GM18499 (cell line): ENCODE data around the gene PIGB.
"Not testable (repeated sequence)": the region's sequence is repeated elsewhere in the genome, so short reads cannot be mapped to it uniquely, and the experiment has no call there.

Experiments
- ATAC-seq: cut with Tn5 transposase; IDR thresholded peaks from one replicate; pipeline ENCODE4 v1.9.1; 2021; ENCODE audit warnings: moderate number of reproducible peaks; ENCODE audit not compliant: insufficient read depth, unreplicated experiment

The PIGB gene

GRCh38 chr15:55290528-55291057, 28.4 kb upstream of the PIGB start:
- peak; percentile 60 for ATAC-seq

- no peak for ATAC-seq
These were observed 21.7 kb upstream of the PIGB start for GRCh38 chr15:55297315-55297714.

DNA sequence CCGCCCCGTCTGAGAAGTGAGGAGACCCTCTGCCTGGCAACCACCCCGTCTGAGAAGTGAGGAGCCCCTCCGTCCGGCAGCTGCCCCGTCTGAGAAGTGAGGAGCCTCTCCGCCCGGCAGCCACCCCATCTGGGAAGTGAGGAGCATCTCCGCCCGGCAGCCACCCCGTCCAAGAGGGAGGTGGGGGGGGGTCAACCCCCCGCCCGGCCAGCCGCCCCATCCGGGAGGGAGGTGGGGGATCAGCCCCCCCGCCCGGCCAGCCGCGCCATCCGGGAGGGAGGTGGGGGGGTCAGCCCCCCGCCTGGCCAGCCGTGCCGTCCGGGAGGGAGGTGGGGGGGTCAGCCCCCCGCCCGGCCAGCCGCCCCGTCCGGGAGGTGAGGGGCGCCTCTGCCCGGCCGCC, 16.2 kb upstream of the PIGB start:
- not testable (repeated sequence) for ATAC-seq

- peak; percentile 37 for ATAC-seq
These were observed 665 bp downstream of the PIGB start for GRCh38 chr15:55319537-55320237.

GRCh38 chr15:55320238-55320550, 1.2 kb downstream of the PIGB start:
- no peak for ATAC-seq

GRCh38 chr15:55320963-55321362, 1.9 kb downstream of the PIGB start:
- ATAC-seq = no peak

DNA sequence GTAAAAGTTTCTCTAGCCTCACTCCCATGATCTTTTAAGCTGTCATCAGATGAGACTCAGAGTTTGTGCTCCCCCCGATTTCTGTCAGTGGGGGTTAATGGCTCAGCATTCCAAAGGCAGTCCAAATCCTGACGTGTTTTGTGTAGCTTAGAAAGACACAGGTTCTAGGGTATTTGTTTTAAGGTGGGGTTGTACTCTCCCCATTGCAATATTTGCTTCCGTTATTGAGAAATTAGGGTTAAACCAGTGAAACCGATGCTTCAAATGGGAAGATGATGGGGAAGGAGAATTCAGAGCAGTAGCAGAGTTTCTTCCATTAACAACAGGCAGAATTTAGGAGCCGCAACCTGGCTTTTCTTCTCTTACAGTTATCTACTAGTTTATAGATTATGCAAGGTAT, 3.4 kb downstream of the PIGB start:
- ATAC-seq = no peak

GRCh38 chr15:55327387-55327786, 8.4 kb downstream of the PIGB start:
- ATAC-seq = no peak

- no peak for ATAC-seq
These were observed 15.3 kb downstream of the PIGB start for GRCh38 chr15:55334371-55334770.

DNA sequence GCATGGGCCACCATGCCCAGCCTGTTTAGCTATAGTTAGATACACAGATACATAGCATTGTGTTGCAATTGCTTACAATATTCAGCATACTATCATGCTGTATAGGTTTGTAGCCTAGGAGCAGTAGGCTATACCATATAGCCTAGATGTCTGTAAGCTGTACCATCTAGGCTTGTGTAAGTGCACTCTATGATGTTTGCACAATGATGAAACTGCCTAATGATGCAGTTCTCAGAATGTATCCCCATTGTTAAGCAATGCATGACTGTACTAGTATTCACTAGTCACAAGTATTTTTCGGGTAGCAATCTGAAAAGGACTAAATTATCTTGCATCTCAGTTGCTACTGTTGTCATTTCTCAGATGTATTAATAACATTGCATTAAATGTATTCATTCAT, 16.0 kb downstream of the PIGB start:
- ATAC-seq = no peak

DNA sequence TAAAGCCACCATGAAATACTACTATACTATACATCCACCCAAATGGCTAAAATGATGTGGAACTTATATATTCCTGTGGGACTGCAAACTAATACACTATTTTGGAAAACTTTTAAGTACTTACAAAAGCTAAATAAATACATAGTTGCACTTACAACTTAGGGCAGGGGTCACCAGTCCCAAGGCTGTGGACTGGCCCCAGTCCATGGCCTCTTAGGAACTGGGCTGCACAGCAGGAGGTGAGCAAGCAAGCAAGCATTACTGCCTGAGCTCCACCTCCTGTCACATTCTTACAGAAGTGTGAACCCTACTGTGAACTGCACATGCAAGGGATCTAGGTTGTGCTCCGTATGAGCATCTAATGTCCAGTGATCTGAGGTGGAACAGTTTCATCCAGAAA, 18.1 kb downstream of the PIGB start:
- ATAC-seq = no peak

GRCh38 chr15:55343168-55343567, 24.1 kb downstream of the PIGB start:
- no peak for ATAC-seq

DNA sequence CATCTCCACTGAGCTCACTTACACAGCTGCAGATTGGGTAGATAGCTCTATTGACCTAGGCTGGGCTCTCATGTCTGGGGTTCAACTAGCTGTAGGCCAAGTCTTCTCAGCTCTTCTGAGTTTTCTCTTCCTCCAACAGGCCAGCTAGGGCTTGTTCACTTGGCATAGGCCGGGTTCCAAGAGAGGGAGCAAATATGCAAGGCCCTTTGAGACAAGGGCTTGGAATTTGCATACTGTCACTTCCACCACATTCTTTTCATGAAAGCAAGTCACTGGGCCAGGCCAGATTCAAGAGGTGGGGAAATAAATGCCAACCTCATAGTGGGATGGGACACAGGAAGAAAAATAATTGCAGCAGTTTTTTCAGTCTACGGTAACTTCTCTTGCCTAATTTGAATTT, 25.2 kb downstream of the PIGB start:
- no peak for ATAC-seq

DNA sequence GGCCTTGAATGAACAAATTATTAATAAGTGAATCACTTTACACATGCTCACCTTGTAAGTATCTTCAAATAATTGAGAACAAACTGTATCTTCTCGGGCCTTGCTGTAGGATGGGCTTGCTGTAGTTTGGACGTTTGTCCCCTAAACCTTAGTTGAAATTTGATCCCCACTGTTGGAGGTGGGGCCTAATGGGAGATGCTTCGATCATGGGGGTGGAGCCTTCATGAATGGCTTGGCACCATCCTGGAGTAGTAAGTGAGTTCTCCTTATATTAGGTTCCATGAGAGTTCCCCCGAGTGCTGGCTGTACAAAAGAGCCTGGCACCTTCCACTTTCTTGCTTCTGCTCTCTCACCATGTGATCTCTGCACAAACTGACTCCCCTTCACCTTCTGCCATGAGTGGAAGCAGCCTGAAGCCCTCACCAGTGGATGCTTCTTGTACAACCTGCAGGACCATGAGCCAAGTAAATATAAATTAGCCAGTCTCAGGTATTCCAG, 29.3 kb downstream of the PIGB start:
- no peak for ATAC-seq

- ATAC-seq = no peak
These were observed 30.3 kb downstream of the PIGB start for GRCh38 chr15:55349282-55349681.

DNA sequence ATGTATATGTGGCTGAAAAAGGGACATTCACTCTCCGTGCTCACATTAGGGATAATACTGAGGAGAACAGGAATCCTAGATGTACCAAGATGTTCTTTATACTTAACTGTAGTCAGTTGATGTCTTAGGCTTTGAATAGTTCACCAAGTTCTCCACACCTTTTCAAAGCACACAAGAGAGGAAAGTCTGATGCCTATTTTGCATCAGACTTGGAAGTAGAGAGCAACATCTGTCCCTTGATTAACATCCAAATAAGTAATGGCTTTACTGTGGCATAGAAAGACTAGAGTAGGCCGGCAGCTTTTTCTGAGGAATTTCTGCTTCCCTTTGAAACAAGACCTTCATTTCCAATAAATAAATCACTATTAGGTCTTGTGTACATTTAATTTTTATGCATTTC, 34.0 kb downstream of the PIGB start:
- ATAC-seq = no peak

GRCh38 chr15:55356985-55357585, 38.1 kb downstream of the PIGB start:
- no peak for ATAC-seq

GRCh38 chr15:55357774-55358173, 38.8 kb downstream of the PIGB start:
- ATAC-seq = no peak

DNA sequence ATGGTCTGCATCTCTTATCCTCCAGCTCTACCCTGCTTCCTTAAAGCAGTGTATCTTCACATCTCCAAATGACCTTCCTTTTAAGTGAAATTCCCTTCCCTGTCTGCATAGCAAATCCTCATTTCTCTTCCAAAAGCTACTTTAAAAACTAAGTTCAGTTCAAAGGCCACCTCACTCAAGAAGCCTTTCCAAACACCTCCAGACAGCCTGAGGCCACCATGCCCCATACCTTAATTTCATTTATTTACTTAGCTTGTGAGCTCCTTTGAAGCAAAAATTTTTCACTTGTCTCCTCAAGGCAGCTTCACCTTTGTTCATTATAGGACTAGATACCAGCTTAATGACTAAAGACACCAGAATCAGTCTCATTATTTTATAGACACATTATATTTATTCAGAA, 39.4 kb downstream of the PIGB start:
- ATAC-seq = no peak

- no peak for ATAC-seq
These were observed 41.2 kb downstream of the PIGB start for GRCh38 chr15:55360256-55360655.

DNA sequence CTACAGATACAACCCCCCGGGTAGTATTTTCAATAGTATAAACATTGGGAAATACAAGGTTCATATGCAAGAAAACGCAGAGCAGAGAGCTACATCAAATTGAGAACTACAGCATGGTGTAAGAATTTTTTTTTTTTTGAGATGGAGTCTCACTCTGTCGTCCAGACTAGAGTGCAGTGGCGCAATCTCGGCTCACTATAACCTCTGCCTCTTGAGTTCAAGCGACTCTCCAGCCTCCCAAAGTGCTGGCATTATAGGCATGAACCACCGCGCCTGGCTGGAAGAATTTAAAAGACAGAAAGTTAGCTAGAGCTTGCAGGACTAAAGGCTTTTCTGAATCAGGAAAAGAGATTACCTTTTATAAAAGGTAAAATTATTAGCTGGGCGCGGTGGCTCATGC, 42.0 kb downstream of the PIGB start:
- no peak for ATAC-seq

- ATAC-seq = no peak
These were observed 43.6 kb downstream of the PIGB start for GRCh38 chr15:55362641-55363040.
